Measurements from ENCODE around the gene SPACA4.

DNA sequence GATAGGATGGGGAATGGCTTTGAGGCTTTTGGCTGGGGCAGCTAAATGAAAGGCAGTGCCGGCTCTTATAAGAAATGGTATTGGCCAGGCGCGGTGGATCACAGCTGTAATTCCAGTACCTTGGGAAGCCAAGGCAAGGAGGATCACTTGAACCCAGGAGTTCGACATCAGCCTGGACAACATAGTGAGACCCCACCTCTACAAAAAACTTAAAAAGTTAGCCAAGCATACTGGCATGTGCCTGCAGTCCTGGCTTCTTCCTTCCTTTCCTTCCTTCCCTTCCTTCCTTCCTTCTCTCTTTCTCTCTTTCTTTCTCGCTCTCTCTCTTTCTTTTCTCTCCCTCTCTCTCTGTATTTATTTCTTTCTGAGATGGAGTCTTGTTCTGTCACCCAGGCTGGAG is 36.3 kb downstream of the SPACA4 start:
- TF ChIP-seq POLR2A (IDR thresholded peaks at IDR 0.05) = no peak
- TF ChIP-seq, protein P1, sequence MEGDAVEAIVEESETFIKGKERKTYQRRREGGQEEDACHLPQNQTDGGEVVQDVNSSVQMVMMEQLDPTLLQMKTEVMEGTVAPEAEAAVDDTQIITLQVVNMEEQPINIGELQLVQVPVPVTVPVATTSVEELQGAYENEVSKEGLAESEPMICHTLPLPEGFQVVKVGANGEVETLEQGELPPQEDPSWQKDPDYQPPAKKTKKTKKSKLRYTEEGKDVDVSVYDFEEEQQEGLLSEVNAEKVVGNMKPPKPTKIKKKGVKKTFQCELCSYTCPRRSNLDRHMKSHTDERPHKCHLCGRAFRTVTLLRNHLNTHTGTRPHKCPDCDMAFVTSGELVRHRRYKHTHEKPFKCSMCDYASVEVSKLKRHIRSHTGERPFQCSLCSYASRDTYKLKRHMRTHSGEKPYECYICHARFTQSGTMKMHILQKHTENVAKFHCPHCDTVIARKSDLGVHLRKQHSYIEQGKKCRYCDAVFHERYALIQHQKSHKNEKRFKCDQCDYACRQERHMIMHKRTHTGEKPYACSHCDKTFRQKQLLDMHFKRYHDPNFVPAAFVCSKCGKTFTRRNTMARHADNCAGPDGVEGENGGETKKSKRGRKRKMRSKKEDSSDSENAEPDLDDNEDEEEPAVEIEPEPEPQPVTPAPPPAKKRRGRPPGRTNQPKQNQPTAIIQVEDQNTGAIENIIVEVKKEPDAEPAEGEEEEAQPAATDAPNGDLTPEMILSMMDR (IDR thresholded peaks at IDR 0.05) = no peak

Measured in body of pancreas (tissue), 4 donors.